GM21737 (cell line): ENCODE data around the gene PHAF1.
A peak's percentile ranks its signal among the peaks of the same experiment; 100 is the strongest.

Experiments used
- ATAC-seq: cut with Tn5 transposase; IDR thresholded peaks from one replicate; pipeline ENCODE4 v1.9.1; 2021; ENCODE audit warnings: mild to moderate bottlenecking, moderate library complexity; ENCODE audit not compliant: unreplicated experiment

Gene PHAF1

GRCh38 chr16:67109407-67110135 is at the start of gene PHAF1:
PHAF1 (plus strand) TSS chr16:67109941; CDS start chr16:67110176, 235 bp downstream.
- ATAC-seq = peak; percentile 85

DNA sequence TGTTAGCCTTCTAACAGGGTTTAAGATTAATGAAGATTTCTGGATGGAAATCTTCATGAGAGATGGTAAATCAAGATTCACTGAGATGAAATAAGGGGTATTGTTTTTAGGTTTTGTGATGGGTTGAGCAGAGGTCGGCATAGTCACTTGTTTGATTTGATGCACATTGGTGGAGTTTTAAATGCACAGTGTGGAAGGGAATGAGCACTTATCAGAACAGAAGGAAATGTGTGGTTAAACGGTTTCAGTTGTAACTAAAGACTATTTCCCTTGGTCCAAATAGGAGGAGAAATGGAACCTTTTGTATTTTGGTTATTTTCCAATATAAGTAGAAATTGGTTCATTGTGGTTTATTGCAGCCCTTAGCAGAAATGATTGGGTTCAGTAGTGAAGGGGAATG is 46.7 kb upstream of the PHAF1 start:
- ATAC-seq = no peak

GRCh38 chr16:67068212-67068753 is 41.5 kb upstream of the PHAF1 start:
- ATAC-seq = no peak

DNA sequence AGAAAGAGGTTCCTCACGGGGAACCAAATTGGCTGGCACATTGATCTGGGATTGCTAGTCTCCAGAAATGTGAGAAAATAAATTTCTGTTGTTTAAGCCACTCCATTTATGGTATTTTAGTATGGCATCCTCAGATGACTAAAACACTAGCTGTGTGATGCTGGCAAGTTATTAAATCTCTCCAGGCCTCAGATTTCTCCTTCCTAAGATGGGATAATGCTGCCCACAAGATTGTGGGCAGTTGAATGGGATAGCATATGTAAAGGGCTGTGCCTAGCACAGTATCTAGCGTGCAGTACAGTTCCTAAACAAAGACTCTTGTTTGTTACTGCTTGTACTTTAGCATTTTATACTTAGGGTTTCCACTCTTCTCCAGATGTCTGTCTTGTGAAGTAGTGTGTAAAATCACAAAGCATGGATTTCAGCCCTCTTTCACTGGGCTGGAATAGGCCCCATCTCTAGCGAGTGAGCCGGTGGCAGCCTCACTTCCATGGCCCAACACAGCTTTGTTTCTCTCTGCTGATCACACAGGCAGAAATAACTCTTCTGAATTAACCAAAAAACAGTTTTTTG is 38.2 kb upstream of the PHAF1 start:
- ATAC-seq = no peak

DNA sequence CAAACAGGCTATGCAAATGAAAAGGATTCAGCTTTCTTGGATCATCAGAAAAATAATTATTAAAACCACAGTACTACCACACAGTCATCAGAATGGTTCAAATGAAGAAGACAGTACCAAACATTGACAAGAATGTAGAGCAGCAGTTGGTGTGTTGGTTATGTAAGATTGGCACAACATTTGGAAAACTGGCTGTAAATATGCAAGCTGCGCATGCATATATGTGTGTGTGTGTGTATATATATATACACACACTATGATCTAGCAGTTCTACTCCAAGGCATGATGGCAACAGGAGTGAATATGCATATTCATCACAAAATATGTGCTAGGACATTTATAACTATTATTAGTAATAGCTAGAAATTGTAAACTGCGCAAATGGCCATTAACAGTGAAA is 34.4 kb upstream of the PHAF1 start:
- no peak for ATAC-seq

GRCh38 chr16:67077871-67078270 is 31.9 kb upstream of the PHAF1 start:
- ATAC-seq = no peak

- no peak for ATAC-seq
These were observed 27.6 kb upstream of the PHAF1 start for GRCh38 chr16:67082100-67082499.

- ATAC-seq = no peak
These were observed 26.9 kb upstream of the PHAF1 start for GRCh38 chr16:67082891-67083290.

DNA sequence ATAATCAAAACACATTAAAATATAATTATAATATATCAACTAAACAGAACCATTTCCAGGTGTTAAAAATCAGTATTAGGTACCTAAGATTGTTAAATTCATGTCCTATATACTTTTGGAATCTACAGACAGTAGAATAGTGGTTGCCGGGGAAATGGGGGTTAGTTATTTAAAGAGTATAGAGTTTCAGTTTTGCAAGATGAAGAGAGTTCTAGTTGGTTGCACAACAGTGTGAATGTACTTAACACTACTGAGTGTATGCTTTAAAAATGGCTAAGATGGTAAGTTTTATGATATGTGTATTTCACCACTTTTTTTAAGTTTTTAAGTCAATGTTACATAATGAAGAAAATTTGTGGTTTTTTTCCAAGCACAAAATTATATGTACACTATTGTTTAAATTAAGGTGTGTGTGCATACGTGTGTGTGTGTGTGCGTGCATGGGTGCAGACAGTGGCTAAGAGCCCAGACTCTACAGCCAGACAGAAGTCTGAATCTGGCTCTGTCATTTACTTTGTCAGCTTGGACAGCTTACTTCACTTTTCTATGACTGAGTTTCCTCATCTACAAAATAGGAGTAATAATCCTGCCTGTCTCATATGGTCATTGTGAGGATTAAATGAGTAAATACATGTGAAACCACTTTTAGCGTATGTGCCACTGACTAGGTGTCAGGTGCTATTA is 25.3 kb upstream of the PHAF1 start:
- peak; percentile 81 for ATAC-seq

- no peak for ATAC-seq
These were observed 22.9 kb upstream of the PHAF1 start for GRCh38 chr16:67086822-67087221.

DNA sequence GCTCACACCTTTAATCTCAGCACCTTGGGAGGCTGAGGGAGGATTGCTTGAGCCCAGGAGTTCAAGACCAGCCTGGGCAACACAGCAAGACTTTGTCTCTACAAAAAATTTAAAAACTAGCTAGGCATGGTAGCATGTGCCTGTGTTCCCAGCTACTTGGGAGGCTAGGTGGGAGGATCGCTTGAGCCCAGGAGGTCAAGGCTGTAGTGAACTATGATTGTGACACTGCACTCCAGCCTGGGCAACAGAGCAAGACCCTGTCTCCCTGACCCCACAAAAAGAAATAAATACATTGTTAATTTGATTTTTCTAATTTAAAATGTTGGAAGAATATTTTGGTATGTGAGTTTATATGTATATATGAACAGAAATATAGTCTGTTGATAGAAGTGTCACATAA is 22.4 kb upstream of the PHAF1 start:
- ATAC-seq = no peak

DNA sequence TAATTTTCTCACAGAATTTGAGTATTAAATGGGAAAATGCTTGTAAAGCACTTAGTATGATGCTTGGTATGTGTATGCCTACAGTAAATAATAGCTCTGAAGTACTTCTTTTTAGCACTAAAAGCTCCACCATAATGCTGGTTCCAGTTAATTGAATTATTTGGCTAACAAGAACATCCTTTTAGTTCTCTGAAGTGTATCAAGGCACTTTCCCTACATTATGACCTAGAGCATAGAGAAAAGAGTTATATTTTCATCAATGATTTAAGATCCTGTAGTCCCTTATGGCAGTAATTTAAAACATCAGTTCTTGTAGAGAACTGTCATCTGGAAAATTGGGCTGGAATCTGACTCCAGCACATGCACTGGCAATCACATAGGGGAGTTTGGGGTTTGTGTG is 21.9 kb upstream of the PHAF1 start:
- no peak for ATAC-seq

DNA sequence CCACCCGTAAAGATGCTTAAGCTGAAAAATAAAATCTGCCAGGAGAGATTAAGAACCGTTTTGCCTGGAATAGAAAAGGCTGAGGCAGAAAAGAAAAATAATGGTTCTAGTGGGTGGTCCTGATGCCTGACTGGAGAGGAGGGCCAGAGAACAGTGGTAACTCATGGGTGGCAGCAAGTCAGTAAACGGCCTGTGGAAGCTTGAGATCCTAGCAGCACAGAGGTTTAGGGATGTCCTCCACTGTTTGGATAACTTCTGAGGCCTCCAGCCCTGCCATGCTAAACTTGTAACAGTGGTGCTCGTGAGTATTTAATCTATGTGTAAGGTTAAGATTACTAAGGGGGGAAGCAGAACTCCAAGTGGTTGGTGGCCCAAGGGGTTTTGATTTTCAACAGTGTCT is 21.2 kb upstream of the PHAF1 start:
- ATAC-seq = no peak

GRCh38 chr16:67089101-67089500 is 20.6 kb upstream of the PHAF1 start:
- ATAC-seq = no peak

- ATAC-seq = no peak
These were observed 17.7 kb upstream of the PHAF1 start for GRCh38 chr16:67091906-67092566.

DNA sequence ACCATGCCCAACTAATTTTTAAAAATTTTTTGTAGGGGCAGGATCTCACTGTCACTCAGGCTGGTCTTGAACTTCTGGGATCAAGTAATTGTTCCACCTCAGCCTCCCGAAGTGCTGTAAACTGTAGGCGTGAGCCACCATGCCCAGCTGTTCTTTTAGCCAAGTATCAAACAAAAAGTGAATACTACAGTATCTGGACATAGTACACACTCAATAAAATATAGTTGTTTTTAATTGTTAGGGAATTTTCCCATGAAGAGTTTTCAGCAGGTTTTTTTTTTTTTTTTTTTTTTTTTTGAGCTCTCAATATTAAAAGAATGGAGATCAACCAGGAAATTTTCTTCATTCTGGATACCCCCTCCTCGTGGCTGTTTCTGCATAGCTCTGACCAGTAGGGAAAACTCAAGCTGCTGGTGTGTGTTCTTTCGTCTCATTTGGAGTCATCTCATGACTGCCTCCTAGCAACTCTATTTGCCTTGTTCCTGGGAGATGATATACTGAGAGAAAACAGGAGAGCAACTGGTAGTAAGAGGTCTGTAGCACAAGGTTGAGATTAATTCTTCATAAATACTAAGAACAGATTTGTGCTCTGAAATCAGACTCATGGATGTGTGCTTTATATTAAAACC is 16.5 kb upstream of the PHAF1 start:
- no peak for ATAC-seq

DNA sequence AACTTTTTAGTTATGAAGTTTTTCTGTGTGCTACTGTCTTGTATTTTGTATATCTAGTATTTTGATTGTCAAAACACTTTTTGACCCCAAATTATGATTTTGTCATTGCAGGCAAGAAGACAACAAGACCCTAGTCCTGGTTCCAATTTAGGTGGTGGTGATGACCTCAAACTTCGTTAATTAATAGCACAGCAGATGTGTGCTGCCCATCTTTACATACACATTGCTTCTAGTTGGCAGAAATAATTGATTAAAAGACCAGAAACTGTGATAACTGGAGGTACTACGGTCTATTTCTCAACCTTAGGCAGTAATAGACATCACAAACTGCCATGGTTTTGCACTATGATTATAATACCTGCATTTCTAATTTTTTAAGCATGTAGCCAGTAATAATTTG is 11.1 kb upstream of the PHAF1 start:
- ATAC-seq = no peak

DNA sequence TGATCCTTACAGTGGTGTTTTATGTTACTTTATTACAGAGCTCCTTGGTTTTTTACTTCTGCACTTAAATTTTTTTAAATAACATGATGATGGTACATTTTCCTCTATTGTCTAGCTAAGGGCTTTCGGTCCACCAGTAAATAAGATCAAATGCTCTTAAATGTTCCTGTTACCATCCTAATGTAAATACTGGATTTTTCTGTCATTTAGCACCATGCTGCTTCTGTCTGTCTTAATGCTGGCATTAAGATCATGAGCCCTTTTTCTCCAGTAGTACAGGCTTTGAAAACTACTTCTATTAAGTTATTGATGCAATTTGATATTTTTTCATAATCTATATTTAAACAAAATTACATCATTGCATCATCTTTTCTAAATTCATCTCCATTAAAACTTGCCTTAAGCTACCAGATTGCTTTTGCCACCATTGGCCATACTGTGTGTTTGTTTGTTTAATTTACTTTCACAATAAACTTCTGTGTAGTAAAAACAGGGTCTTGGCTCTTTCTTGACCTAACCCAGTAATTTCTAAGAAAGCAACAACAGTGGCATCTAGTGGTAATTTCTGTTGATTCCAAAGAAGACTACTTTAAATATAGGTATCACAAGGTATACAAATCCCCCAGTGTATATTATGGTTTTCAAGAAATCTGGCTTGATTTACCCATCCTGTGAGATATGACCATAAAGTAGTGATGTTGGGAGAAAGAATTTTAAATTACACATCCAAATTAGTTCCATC is 9.0 kb upstream of the PHAF1 start:
- ATAC-seq = no peak

DNA sequence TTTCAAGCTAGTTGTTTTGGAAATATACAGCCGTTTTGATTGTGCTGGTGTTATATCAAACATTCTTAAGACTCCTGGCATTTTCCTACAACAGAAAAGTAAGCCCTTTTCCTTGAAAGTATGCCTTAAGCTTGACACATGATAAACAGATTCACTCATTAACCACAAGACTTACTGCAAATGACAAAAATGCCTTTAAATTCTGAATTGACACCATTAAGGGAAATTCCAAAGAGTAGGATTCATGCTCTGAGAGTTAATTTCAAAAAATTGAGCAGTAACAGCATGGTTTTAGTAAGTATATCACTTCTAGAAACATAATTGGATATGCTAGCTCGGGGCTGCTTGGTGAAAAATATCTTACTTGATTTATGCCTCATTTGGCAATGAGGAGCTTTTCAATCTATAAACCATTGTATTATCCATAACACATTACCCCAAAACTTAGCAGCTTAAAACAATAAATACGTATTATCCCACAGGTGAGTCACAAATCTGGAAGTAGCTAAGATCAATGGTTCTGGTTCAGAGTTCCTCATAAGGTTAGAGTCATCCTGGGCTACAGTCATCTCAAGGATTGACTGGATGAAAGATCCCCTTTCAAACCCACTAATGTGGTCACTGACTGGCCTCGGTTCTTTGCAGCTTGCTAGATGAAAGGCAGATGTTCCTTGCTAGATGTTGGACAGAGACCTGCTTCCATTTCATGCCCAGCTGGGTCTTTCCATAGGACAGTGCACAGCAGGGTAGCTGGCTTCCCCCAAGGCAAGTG is 8.2 kb upstream of the PHAF1 start:
- no peak for ATAC-seq

DNA sequence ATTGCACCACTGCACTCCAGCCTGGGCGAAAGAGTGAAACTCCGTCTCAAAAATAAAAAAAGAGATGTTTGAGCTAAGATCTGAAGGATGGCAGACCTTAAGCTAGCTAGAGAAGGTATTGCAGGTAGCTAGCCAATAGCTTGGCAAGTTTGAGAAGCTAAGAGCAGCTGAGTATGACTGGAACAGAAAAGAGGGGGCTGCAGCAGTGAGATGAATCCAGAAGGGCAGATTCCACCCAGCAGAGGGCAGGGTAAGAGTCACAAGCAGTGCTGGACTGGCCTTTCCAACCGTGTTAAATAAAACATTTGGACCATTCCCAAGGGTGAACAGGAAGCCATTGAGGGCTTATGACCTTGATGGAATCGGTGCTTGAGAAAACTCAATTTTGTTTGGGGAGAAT is 5.7 kb upstream of the PHAF1 start:
- ATAC-seq = no peak
